OCI-LY1 (cell line): Measurements from ENCODE around the gene PAN2.
A peak's percentile ranks its signal among the peaks of the same experiment; 100 is the strongest.
"Not testable (repeated sequence)": the region's sequence is repeated elsewhere in the genome, so short reads cannot be mapped to it uniquely, and the experiment has no call there.

Source experiments
- H2AFZ ChIP-seq: fragments of 200-600 bp; sonication (generic), shearing (Covaris generic); 2 replicates; pipeline ENCODE4 v1.6.0; 2014; ENCODE audit warnings: antibody characterized with exemption, mild to moderate bottlenecking, low read length
- H3F3A ChIP-seq: fragments of 200-600 bp; sonication (generic), shearing (Covaris generic); 2 replicates; pipeline ENCODE4 v1.6.0; 2014; ENCODE audit warnings: mild to moderate bottlenecking, antibody characterized with exemption, low read length, moderate library complexity; ENCODE audit not compliant: insufficient read depth
- H3K27ac ChIP-seq: fragments of 200-600 bp; sonication (generic); 2 replicates; pipeline ENCODE4 v1.5.1; 2014; ENCODE audit warnings: low read length, mixed run types, mild to moderate bottlenecking, low read depth; ENCODE audit not compliant: poor library complexity, severe bottlenecking
- H3K27me3 ChIP-seq: fragments of 200-600 bp; sonication (generic); 2 replicates; pipeline ENCODE4 v1.6.0; 2014; ENCODE audit warnings: antibody characterized with exemption, mild to moderate bottlenecking, low read length, moderate library complexity; ENCODE audit not compliant: insufficient read depth
- H3K36me3 ChIP-seq: fragments of 200-600 bp; sonication (generic); 2 replicates; pipeline ENCODE4 v1.6.1; 2014; ENCODE audit warnings: mild to moderate bottlenecking, antibody characterized with exemption, low read length, moderate library complexity, mixed read lengths; ENCODE audit not compliant: insufficient read depth
- H3K4me1 ChIP-seq: fragments of 200-600 bp; sonication (generic); 2 replicates; pipeline ENCODE4 v1.5.1; 2014; ENCODE audit warnings: mild to moderate bottlenecking, low read length, moderate library complexity; ENCODE audit not compliant: insufficient read depth, severe bottlenecking
- H3K4me2 ChIP-seq: fragments of 200-600 bp; sonication (generic), shearing (Covaris generic); 2 replicates; pipeline ENCODE4 v1.6.1; 2014; ENCODE audit warnings: low read length
- H3K4me3 ChIP-seq: fragments of 200-600 bp; sonication (generic); 2 replicates; pipeline ENCODE4 v1.5.1; 2014; ENCODE audit warnings: low read length, low read depth, mild to moderate bottlenecking, mixed read lengths; ENCODE audit not compliant: poor library complexity, severe bottlenecking
- H3K79me2 ChIP-seq: fragments of 200-600 bp; shearing (Covaris generic); 2 replicates; pipeline ENCODE4 v1.6.1; 2016; ENCODE audit warnings: mixed run types, low read length, mixed read lengths; ENCODE audit not compliant: insufficient read depth
- H3K9ac ChIP-seq: fragments of 200-600 bp; sonication (generic), shearing (Covaris generic); 2 replicates; pipeline ENCODE4 v1.6.1; 2014; ENCODE audit warnings: mild to moderate bottlenecking, low read length, mixed read lengths
- H3K9me2 ChIP-seq: fragments of 200-600 bp; sonication (generic), shearing (Covaris generic); 2 replicates; pipeline ENCODE4 v1.6.1; 2014; ENCODE audit warnings: low read depth, mild to moderate bottlenecking, low read length, mixed read lengths
- H3K9me3 ChIP-seq: fragments of 200-600 bp; shearing (Covaris generic); 2 replicates; pipeline ENCODE4 v1.6.1; 2014; ENCODE audit warnings: low read length, mixed read lengths
- H4K20me1 ChIP-seq: fragments of 200-600 bp; sonication (generic), shearing (Covaris generic); 2 replicates; pipeline ENCODE4 v1.6.0; 2016; ENCODE audit warnings: mild to moderate bottlenecking, low read length; ENCODE audit not compliant: insufficient read depth
- EZH2 ChIP-seq: fragments of 200-600 bp; sonication (generic), shearing (Covaris generic); IDR thresholded peaks from 2 replicates; pipeline ENCODE4 v1.8.0; 2017; ENCODE audit warnings: borderline replicate concordance, mixed run types, mild to moderate bottlenecking, antibody characterized with exemption, low read length, moderate library complexity, mixed read lengths
- TF ChIP-seq, protein P1 (sequence below): fragments of 200-600 bp; sonication (generic), shearing (Covaris generic); IDR thresholded peaks from 2 replicates; pipeline ENCODE4 v1.5.1; 2017; ENCODE audit warnings: mild to moderate bottlenecking, antibody characterized with exemption, low read length, moderate library complexity, mixed read lengths

PAN2 gene

GRCh38 chr12:56324206-56324605, 9.6 kb downstream of the PAN2 start:
- no peak overlapping the region for H3K4me2 ChIP-seq
- H3K9ac ChIP-seq, result no peak overlapping the region
- H3K79me2 ChIP-seq, result no peaks in the 10 kb centered on the region
- no peaks in the 10 kb centered on the region for H3K9me3 ChIP-seq
- H3K4me3 ChIP-seq, result no peak overlapping the region
- no peaks in the 10 kb centered on the region for H3K27me3 ChIP-seq
- H4K20me1 ChIP-seq, result no peaks in the 10 kb centered on the region
- no peaks in the 10 kb centered on the region for H3K9me2 ChIP-seq
- H3K27ac ChIP-seq, result no peak overlapping the region
- H2AFZ ChIP-seq, result no peak overlapping the region
- no peaks in the 10 kb centered on the region for H3K4me1 ChIP-seq
- H3K36me3 ChIP-seq, result peaks cover 65% of the 10 kb centered on the region
- no peaks in the 10 kb centered on the region for H3F3A ChIP-seq
- TF ChIP-seq, protein P1, sequence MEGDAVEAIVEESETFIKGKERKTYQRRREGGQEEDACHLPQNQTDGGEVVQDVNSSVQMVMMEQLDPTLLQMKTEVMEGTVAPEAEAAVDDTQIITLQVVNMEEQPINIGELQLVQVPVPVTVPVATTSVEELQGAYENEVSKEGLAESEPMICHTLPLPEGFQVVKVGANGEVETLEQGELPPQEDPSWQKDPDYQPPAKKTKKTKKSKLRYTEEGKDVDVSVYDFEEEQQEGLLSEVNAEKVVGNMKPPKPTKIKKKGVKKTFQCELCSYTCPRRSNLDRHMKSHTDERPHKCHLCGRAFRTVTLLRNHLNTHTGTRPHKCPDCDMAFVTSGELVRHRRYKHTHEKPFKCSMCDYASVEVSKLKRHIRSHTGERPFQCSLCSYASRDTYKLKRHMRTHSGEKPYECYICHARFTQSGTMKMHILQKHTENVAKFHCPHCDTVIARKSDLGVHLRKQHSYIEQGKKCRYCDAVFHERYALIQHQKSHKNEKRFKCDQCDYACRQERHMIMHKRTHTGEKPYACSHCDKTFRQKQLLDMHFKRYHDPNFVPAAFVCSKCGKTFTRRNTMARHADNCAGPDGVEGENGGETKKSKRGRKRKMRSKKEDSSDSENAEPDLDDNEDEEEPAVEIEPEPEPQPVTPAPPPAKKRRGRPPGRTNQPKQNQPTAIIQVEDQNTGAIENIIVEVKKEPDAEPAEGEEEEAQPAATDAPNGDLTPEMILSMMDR, result no peak

- H3K27ac ChIP-seq, result not testable (repeated sequence)
Measured at GRCh38 chr12:56321610-56322009, 12.2 kb downstream of the PAN2 start.

GRCh38 chr12:56321027-56321426, 12.8 kb downstream of the PAN2 start:
- Histone ChIP-seq H3K36me3 (peaks cover 57% of the 10 kb centered on the region), H3F3A (no peaks in the 10 kb centered on the region), H3K4me1 (peaks cover 8% of the 10 kb centered on the region), H2AFZ (no peak overlapping the region), H3K9me2 (no peaks in the 10 kb centered on the region), H3K4me2 (no peak overlapping the region), H3K79me2 (no peaks in the 10 kb centered on the region), H3K4me3 (no peak overlapping the region), H3K9ac (no peak overlapping the region), H4K20me1 (no peaks in the 10 kb centered on the region), H3K27ac (no peak overlapping the region), H3K27me3 (no peaks in the 10 kb centered on the region), H3K9me3 (no peaks in the 10 kb centered on the region)
- TF ChIP-seq EZH2, result no peak
- TF ChIP-seq, protein P1, result no peak

More at GRCh38 chr12:56321610-56322009, 12.2 kb downstream of the PAN2 start:
- not testable (repeated sequence) for H3K4me2 ChIP-seq, H2AFZ ChIP-seq, H3K9me3 ChIP-seq, H3K9ac ChIP-seq, H3K79me2 ChIP-seq, H3K4me3 ChIP-seq, H3K9me2 ChIP-seq, H3K4me1 ChIP-seq, H3K27me3 ChIP-seq, H4K20me1 ChIP-seq, H3F3A ChIP-seq
- H3K36me3 ChIP-seq, result peaks cover 63% of the 10 kb centered on the region

DNA sequence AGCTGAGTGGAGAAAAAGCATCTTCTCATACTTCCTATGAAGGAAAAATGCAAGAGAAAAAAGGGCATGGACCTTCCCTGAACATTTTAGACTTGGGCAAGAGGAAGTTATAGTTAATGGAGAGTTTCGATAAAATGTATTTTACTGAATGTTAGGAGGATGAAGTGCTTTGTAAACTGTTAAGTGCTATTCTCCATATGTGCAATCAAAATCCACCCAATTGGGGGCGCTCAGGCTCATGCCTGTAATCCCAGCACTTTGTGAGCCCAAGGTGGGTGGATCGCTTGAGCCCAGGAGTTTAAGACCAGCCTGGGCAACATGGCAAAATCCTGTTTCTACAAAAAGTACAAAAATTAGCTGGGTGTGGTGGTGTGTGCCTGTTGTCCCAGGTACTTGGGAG, 16.1 kb downstream of the PAN2 start:
- H3K27me3 ChIP-seq, result no peaks in the 10 kb centered on the region
- H3K4me2 ChIP-seq, result no peak overlapping the region
- H3K4me1 ChIP-seq, result peaks cover 18% of the 10 kb centered on the region
- no peaks in the 10 kb centered on the region for H4K20me1 ChIP-seq
- H3K9me2 ChIP-seq, result no peaks in the 10 kb centered on the region
- peaks cover 4% of the 10 kb centered on the region; the same call in 1 of the 2 replicates for H3K79me2 ChIP-seq
- no peaks in the 10 kb centered on the region for H3F3A ChIP-seq
- H3K9ac ChIP-seq, result no peak overlapping the region
- no peak overlapping the region for H3K4me3 ChIP-seq
- no peak overlapping the region for H3K27ac ChIP-seq
- peaks cover 33% of the 10 kb centered on the region; the same call in 1 of the 2 replicates for H3K36me3 ChIP-seq
- no peak for TF ChIP-seq EZH2
- TF ChIP-seq, protein P1, result peak; percentile 40; the same call in 1 of the 2 replicates
- H2AFZ ChIP-seq, result no peak overlapping the region
- no peaks in the 10 kb centered on the region for H3K9me3 ChIP-seq
